Lung (tissue), 12 donors: ENCODE measurements around the gene SLC26A11. TPM values are rescaled to one million over a fixed set of nuclear protein-coding genes. Genes with fewer than 3 reads are reported as not detected.

Source experiments
- ATAC-seq: fragments of 200-7000 bp; cut with Tn5 transposase; one replicate; pipeline ENCODE4 v1.9.1; 2020; ENCODE audit warnings: moderate number of reproducible peaks; ENCODE audit not compliant: insufficient read depth, low FRiP score
- DNase-seq, 3 donors: peaks; one replicate each; pipeline ENCODE4 v3.0.0-alpha.2; 2013 to 2017
- H3K27ac ChIP-seq, 2 donors: one replicate each; pipeline ENCODE4 v1.5.1; 2013; ENCODE audit warnings: mild to moderate bottlenecking in 2 of 2, moderate library complexity in 2 of 2, control low read depth in 1 of 2, inconsistent platforms in 1 of 2, low read depth in 1 of 2, low read length in 1 of 2
- H3K27me3 ChIP-seq, 3 donors: one replicate each; pipeline ENCODE4 v1.5.1; 2013; ENCODE audit warnings: low read length in 2 of 3; ENCODE audit not compliant: control insufficient read depth in 3 of 3, insufficient read depth in 3 of 3
- H3K36me3 ChIP-seq, 4 donors: one replicate each; pipeline ENCODE4 v1.5.1; 2013; ENCODE audit warnings: low read length in 4 of 4, mild to moderate bottlenecking in 1 of 4, moderate library complexity in 1 of 4; ENCODE audit not compliant: control insufficient read depth in 4 of 4, insufficient read depth in 4 of 4
- H3K4me1 ChIP-seq, 5 donors: one replicate each; pipeline ENCODE4 v1.5.1; 2013; ENCODE audit warnings: low read length in 5 of 5, mild to moderate bottlenecking in 2 of 5, moderate library complexity in 1 of 5; ENCODE audit not compliant: control insufficient read depth in 5 of 5, insufficient read depth in 5 of 5
- H3K4me3 ChIP-seq: one replicate; pipeline ENCODE4 v1.5.1; 2013; ENCODE audit warnings: mild to moderate bottlenecking, control low read depth, moderate library complexity
- H3K9ac ChIP-seq, 2 donors: one replicate each; pipeline ENCODE4 v1.5.1; 2013; ENCODE audit warnings: low read length in 2 of 2, control low read depth in 1 of 2; ENCODE audit not compliant: insufficient read depth in 1 of 2
- H3K9me3 ChIP-seq, 4 donors: one replicate each; pipeline ENCODE4 v1.5.1; 2013; ENCODE audit warnings: low read length in 3 of 4, mild to moderate bottlenecking in 1 of 4, moderate library complexity in 1 of 4; ENCODE audit not compliant: control insufficient read depth in 4 of 4, insufficient read depth in 3 of 4
- WGBS, 2 donors: extraction: QIAGEN DNeasy Blood & Tissue Kit; methylation state at CpG; one replicate each; pipeline ENCODE4 v1.1.7; 2013; 5-methylcytosine and 5-hydroxymethylcytosine counted together
- polyA plus RNA-seq, 2 donors: library from polyadenylated mRNA; stranded (reverse); fragments of 200-250 nt; gene quantifications; one replicate each; pipeline ENCODE4 v1.2.1, GENCODE V29; 2013
- total RNA-seq, 2 donors: library from RNA; depleted of rRNA in 1 of 2; stranded (reverse); fragments of >200 nt in 1 of 2; gene quantifications; one replicate each; pipeline ENCODE4 v1.2.1, GENCODE V29; 2014 to 2021
- TF ChIP-seq, protein P1 (sequence below): IDR thresholded peaks from 2 replicates; pipeline ENCODE4 v1.5.1; 2012; ENCODE audit warnings: mild to moderate bottlenecking; ENCODE audit errors: control extremely low read depth, extremely low read depth
- donor health status: control.
- donor health status: control.
- donor health status: Bipolar disorder and iron deficiency.
- donor health status: healthy.
- donor health status: DM: yes; HTN: yes; CAD: no.

SLC26A11 gene
- total and polyA plus RNA-seq, 4 donors, result 25.0 to 37.0 (median 31.0) TPM

DNA sequence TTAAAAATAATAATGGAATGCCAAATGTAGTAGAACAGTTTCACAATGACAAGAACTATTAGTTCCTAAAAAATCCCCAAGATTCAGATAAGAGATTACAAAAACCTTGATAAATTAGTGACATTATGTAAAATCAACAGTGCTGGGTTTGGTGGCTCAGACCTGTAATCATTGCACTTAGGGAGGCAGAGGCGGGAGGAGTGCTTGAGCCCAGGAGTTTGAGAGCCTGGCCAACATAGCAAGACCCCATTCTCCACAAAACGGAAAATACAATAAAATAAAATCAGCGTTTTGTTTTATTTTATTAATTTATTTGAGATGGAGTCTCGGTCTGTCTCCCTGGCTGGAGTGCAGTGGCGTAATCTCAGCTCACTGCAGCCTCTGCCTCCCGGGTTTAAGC, 46.3 kb upstream of the SLC26A11 start:
- 97% methylated on average over 6 of the region's 6 CpGs for WGBS, 2 donors
- Histone ChIP-seq H3K9ac (no peak overlapping the region), H3K4me3 (no peak overlapping the region), H3K27ac (no peak overlapping the region), H3K9me3 (peaks cover 0 to 2% (median under 1%) of the 10 kb centered on the region in 4 donors), H3K27me3 (no peaks in the 10 kb centered on the region), H3K4me1 (peaks cover 0 to 5% (median 0%) of the 10 kb centered on the region in 5 donors), H3K36me3 (no peaks in the 10 kb centered on the region)
- no peak for DNase-seq
- ATAC-seq, result no peak
- TF ChIP-seq, protein P1, sequence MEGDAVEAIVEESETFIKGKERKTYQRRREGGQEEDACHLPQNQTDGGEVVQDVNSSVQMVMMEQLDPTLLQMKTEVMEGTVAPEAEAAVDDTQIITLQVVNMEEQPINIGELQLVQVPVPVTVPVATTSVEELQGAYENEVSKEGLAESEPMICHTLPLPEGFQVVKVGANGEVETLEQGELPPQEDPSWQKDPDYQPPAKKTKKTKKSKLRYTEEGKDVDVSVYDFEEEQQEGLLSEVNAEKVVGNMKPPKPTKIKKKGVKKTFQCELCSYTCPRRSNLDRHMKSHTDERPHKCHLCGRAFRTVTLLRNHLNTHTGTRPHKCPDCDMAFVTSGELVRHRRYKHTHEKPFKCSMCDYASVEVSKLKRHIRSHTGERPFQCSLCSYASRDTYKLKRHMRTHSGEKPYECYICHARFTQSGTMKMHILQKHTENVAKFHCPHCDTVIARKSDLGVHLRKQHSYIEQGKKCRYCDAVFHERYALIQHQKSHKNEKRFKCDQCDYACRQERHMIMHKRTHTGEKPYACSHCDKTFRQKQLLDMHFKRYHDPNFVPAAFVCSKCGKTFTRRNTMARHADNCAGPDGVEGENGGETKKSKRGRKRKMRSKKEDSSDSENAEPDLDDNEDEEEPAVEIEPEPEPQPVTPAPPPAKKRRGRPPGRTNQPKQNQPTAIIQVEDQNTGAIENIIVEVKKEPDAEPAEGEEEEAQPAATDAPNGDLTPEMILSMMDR, result no peak

DNA sequence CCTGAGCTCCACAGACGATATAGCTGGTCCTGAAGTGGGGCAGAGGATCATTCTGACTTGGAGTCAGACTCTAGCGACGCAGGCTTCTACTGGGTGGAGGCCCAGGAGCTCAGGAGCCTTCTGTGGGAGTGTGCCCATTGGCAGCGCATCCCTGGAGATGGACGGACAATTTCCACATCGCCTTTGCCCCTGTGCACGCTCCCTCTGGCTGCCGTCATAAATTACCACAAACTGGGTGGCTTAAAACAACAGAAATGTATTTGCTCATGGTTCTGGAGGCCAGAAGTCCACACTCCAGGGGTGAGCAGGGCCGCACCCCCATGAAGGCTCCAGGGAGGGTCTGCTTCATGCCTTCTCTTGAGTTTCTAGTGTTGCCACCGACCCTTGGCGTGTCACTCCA, 43.5 kb upstream of the SLC26A11 start:
- Histone ChIP-seq H3K9ac (no peak overlapping the region), H3K36me3 (no peaks in the 10 kb centered on the region), H3K27ac (no peak overlapping the region), H3K4me3 (no peak overlapping the region), H3K9me3 (peaks cover 0 to 4% (median 0%) of the 10 kb centered on the region in 4 donors), H3K27me3 (no peaks in the 10 kb centered on the region), H3K4me1 (peaks cover 0 to 5% (median 0%) of the 10 kb centered on the region in 5 donors)
- WGBS, 2 donors, result 94 to 95% methylated on average over 11 of the region's 11 CpGs
- DNase-seq (no peak), ATAC-seq (no peak)
- TF ChIP-seq, protein P1, result no peak

DNA sequence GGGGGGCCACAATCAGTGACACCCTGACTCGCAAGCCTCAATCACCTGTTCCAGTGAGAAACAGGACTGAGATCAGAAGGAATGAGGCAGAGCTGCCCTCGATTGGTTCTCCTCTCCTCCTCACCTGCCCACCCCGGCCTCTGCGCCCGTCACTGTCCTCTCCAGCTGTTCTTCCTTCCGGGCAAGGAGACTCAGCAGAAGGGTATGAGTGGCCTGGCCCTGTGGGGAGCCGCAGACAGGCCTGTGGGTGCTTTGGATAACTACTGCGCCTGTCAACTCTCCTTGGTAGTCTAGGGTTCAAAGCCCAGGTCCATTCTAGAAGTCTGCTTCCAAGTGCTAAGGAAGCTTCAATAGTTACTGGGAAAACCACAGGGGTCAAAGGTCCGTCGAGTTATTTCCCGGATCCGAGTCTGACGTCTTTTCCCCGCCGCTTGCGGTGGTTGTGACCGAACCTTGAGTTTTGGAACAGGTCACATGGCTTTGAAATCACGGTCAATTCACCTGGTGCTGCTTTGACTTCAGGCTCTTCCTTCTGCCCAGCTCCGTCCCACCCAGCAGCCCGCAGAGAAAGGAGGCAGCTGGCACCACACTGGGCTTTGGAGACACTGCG, 42.1 kb upstream of the SLC26A11 start:
- ATAC-seq (no peak), DNase-seq (no peak)
- Histone ChIP-seq H3K4me1 (peaks cover 0 to 5% (median 0%) of the 10 kb centered on the region in 5 donors), H3K27me3 (no peaks in the 10 kb centered on the region), H3K9ac (no peak overlapping the region), H3K9me3 (peaks cover 0 to 4% (median 0%) of the 10 kb centered on the region in 4 donors), H3K4me3 (no peak overlapping the region), H3K36me3 (no peaks in the 10 kb centered on the region), H3K27ac (no peak overlapping the region)
- TF ChIP-seq, protein P1, result no peak
- WGBS, 2 donors, result 88 to 92% methylated on average over 20 to 21 of the region's 21 CpGs

DNA sequence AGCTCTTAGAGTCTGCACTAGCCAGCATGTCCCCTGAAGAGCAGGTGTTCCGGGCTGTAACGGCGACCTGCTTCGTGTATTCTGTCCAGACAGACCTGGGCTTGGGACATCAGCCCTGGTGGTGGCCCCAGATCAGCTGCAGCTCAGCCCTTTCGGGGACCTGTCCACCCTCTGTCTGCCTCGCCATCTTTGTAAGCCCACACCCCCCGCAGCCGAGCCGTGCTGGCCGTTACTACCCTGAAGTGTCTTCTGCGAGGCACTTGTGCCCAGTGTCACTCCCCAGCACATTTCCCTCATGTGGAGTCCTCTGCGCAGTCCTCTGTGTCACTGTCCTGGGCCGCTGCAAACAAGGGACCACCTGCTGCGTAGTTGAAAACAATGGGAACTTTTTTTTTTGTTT, 40.0 kb upstream of the SLC26A11 start:
- WGBS, 2 donors, result 85 to 91% methylated on average over 14 of the region's 14 CpGs
- TF ChIP-seq, protein P1, result no peak
- Histone ChIP-seq H3K4me3 (no peak overlapping the region), H3K36me3 (no peaks in the 10 kb centered on the region), H3K27ac (no peak overlapping the region), H3K27me3 (no peaks in the 10 kb centered on the region), H3K9me3 (peaks cover 0 to 4% (median 0%) of the 10 kb centered on the region in 4 donors), H3K9ac (no peak overlapping the region), H3K4me1 (peaks cover 0 to 5% (median 0%) of the 10 kb centered on the region in 5 donors)
- ATAC-seq (no peak), DNase-seq (no peak)
